OCI-LY7 (cell line): ENCODE data around the gene TTI1. TPM values are rescaled to one million over a fixed set of nuclear protein-coding genes. Genes with fewer than 3 reads are reported as not detected.

Experiments used
- BruUV-seq: library from RNA; stranded (reverse); fragments of 400-500 nt; replicated peaks from 2 replicates; lab custom pipeline; 2021; lab: Mats Ljungman, UMichigan
- CTCF ChIA-PET: fragments of 300-600 bp; sonication (Branson Sonifier 250); formaldehyde crosslinking; loops from one replicate; lab custom pipeline; 2022; ENCODE audit warnings: antibody characterized with exemption; ENCODE audit not compliant: unreplicated experiment; lab: Charles Lee
- POLR2A ChIA-PET: fragments of 300-600 bp; sonication (Branson Sonifier 250); formaldehyde crosslinking; loops from one replicate; lab custom pipeline; 2022; ENCODE audit warnings: antibody characterized with exemption; lab: Charles Lee
- DNase-seq: peaks from one replicate; pipeline ENCODE4 v3.0.0-alpha.2; 2015; ENCODE audit warnings: low spot score
- H2AFZ ChIP-seq: fragments of 200-600 bp; sonication (generic), shearing (Covaris generic); 2 replicates; pipeline ENCODE4 v1.6.1; 2014; ENCODE audit warnings: mild to moderate bottlenecking, antibody characterized with exemption, low read length, moderate library complexity
- H3K27ac ChIP-seq: fragments of 200-600 bp; sonication (generic); 2 replicates; pipeline ENCODE4 v1.5.1; 2014; ENCODE audit warnings: mixed run types, low read depth, mild to moderate bottlenecking, moderate library complexity, low read length, inconsistent platforms; ENCODE audit not compliant: poor library complexity, severe bottlenecking
- H3K36me3 ChIP-seq: fragments of 200-600 bp; sonication (generic); 2 replicates; pipeline ENCODE4 v1.6.1; 2014; ENCODE audit warnings: mild to moderate bottlenecking, antibody characterized with exemption, low read length, moderate library complexity, mixed read lengths; ENCODE audit not compliant: insufficient read depth
- H3K4me1 ChIP-seq: fragments of 200-600 bp; sonication (generic); 2 replicates; pipeline ENCODE4 v1.5.1; 2014; ENCODE audit warnings: mild to moderate bottlenecking, low read length; ENCODE audit not compliant: insufficient read depth, poor library complexity, severe bottlenecking
- H3K4me2 ChIP-seq: fragments of 200-600 bp; sonication (generic); 2 replicates; pipeline ENCODE4 v1.6.1; 2014; ENCODE audit warnings: mild to moderate bottlenecking, low read length
- H3K4me3 ChIP-seq: fragments of 200-600 bp; sonication (generic); 2 replicates; pipeline ENCODE4 v1.5.1; 2014; ENCODE audit warnings: mild to moderate bottlenecking, low read depth, low read length; ENCODE audit not compliant: poor library complexity, severe bottlenecking
- H3K79me2 ChIP-seq: fragments of 200-600 bp; sonication (generic); 2 replicates; pipeline ENCODE4 v1.6.1; 2016; ENCODE audit warnings: low read depth, mild to moderate bottlenecking, low read length, moderate library complexity, mixed read lengths; ENCODE audit not compliant: insufficient read depth
- H3K9me2 ChIP-seq: fragments of 200-600 bp; sonication (generic); 2 replicates; pipeline ENCODE4 v1.6.1; 2016; ENCODE audit warnings: mild to moderate bottlenecking, low read length, mixed read lengths; ENCODE audit not compliant: insufficient read depth
- H3K9me3 ChIP-seq: fragments of 200-600 bp; sonication (generic); 2 replicates; pipeline ENCODE4 v1.6.1; 2014; ENCODE audit warnings: mild to moderate bottlenecking, mixed run types, low read length, mixed read lengths
- H4K20me1 ChIP-seq: fragments of 200-600 bp; sonication (generic); 2 replicates; pipeline ENCODE4 v1.6.1; 2014; ENCODE audit warnings: mild to moderate bottlenecking, antibody characterized with exemption, low read length, moderate library complexity, mixed read lengths; ENCODE audit not compliant: insufficient read depth
- CTCF ChIP-seq: fragments of 200-600 bp; sonication (generic); conservative IDR thresholded peaks from 2 replicates; pipeline ENCODE4 v1.5.1; 2014; ENCODE audit warnings: mild to moderate bottlenecking, antibody characterized with exemption, low read length, moderate library complexity, mixed read lengths
- EZH2phosphoT487 ChIP-seq: fragments of 200-600 bp; sonication (generic); IDR thresholded peaks from 2 replicates; pipeline ENCODE4 v1.6.1; 2018; ENCODE audit warnings: low read depth, borderline replicate concordance, mild to moderate bottlenecking, mixed run types, antibody characterized with exemption, low read length, moderate library complexity, mixed read lengths
- intact Hi-C: fragments of 100-400 bp; cut with micrococcal nuclease; formaldehyde crosslinking; loops from one replicate; pipeline ENCODE4 v1.10.0; 2022; ENCODE audit not compliant: unreplicated experiment
- total RNA-seq, 2 experiments: library from RNA; depleted of rRNA in 1 of 2; stranded (reverse); fragments of >200 nt in 1 of 2; shearing (Covaris generic) in 1 of 2; gene quantifications; 2 replicates each; pipeline ENCODE4 v1.2.3, GENCODE V29; 2014 to 2022

TTI1 gene
- total RNA-seq, 2 experiments from 2014 or later: 22.4 to 28.7 TPM

DNA sequence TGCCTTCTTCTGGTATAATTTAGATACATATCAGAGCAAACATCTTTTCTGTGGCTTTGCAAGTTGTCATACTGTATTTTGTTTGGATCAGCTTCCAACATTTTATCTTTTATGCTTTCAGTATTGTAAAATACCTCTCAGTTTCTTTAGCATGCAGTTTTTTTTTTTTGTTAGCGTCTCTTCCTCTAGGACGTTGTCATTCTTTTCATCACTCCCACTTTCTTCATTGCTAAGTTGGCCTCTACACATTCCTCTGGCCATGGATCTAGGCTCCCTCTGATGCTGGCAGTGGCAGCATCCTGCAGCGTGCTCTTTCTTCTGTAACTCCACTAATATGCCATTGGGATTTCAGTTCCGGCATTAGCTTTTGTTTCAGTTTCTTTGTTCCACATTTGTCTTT, 22.0 kb upstream of the TTI1 start:
- TF ChIP-seq EZH2phosphoT487: no peak
- TF ChIP-seq CTCF: no peak
- Histone ChIP-seq H3K36me3 (peaks cover 88% of the 10 kb centered on the region), H4K20me1 (peaks cover 5% of the 10 kb centered on the region; the same call in 1 of the 2 replicates), H3K4me1 (peaks cover 5% of the 10 kb centered on the region), H3K4me3 (no peak overlapping the region), H2AFZ (no peak overlapping the region), H3K9me2 (no peaks in the 10 kb centered on the region), H3K4me2 (no peak overlapping the region), H3K27ac (no peak overlapping the region), H3K79me2 (peaks cover 27% of the 10 kb centered on the region), H3K9me3 (no peaks in the 10 kb centered on the region)
- CTCF ChIA-PET: no interaction called here
- no TSS peak for BruUV-seq
- POLR2A ChIA-PET: no interaction called here
- intact Hi-C loops: no loop called here
- DNase-seq: no peak

DNA sequence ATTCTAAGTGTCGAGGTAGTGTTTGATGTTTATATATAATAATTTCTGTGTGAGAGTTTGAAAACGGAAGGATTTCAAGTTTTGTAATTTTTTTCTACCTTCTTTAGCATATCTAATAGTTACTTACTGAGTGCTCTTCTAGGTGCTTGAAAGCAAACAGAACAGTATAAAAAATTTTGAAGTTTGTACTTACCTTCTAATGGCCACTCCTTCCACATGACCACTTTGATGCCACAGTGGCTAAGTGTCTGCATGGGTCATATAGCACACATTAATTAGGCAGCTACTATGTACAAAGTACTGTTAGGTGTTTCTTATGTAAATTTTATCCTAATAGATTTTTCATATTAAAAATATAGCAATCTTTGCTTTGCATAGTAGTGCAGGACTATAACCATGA, 21.4 kb upstream of the TTI1 start:
- no peak for TF ChIP-seq EZH2phosphoT487
- no peak for TF ChIP-seq CTCF
- no peak overlapping the region for H3K4me2 ChIP-seq
- intact Hi-C loops: no loop called here
- ChIA-PET POLR2A (no interaction called here), CTCF (no interaction called here)
- H3K4me1 ChIP-seq: peaks cover 5% of the 10 kb centered on the region
- H3K79me2 ChIP-seq: peaks cover 28% of the 10 kb centered on the region
- peaks cover 88% of the 10 kb centered on the region for H3K36me3 ChIP-seq
- H3K4me3 ChIP-seq: no peak overlapping the region
- H4K20me1 ChIP-seq: peaks cover 6% of the 10 kb centered on the region; the same call in 1 of the 2 replicates
- no peaks in the 10 kb centered on the region for H3K9me2 ChIP-seq
- no peaks in the 10 kb centered on the region for H3K9me3 ChIP-seq
- DNase-seq: no peak
- no peak overlapping the region for H3K27ac ChIP-seq
- H2AFZ ChIP-seq: no peak overlapping the region
- no TSS peak for BruUV-seq

DNA sequence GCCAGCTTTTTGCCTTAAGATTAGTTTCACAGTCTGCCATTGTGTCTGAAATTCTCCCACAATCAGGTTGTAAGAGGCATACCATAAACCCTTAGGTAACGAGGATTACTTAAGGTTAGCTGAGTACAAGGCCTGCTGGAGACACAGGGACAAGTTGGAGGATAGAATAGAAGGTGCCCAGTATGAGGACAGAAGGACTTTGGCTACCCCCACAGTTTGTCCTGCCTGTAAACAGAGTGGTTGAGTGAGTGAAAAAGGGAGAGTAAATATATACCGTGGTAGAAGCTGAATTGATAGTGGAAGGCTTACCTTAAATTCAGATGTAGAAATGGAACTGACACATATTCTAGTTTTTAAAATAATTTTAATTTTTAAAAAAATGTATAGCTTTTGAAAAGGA, 19.6 kb upstream of the TTI1 start:
- ChIA-PET POLR2A (interaction anchor here (0.7 to 1.1 kb wide), 2 partner anchors 22 to 25 kb away, joined by 3 to 5 read pairs; no protein-coding TSS in a partner anchor), CTCF (no interaction called here)
- H3K4me3 ChIP-seq: no peak overlapping the region
- no peak overlapping the region for H3K27ac ChIP-seq
- intact Hi-C loops: no loop called here
- H3K79me2 ChIP-seq: peaks cover 32% of the 10 kb centered on the region
- no peaks in the 10 kb centered on the region for H3K9me2 ChIP-seq
- no peak overlapping the region for H3K4me2 ChIP-seq
- H3K36me3 ChIP-seq: peaks cover 85% of the 10 kb centered on the region
- H2AFZ ChIP-seq: no peak overlapping the region
- peaks cover 10% of the 10 kb centered on the region; the same call in 1 of the 2 replicates for H4K20me1 ChIP-seq
- DNase-seq: no peak
- TF ChIP-seq EZH2phosphoT487 (no peak), CTCF (no peak)
- no TSS peak for BruUV-seq
- H3K9me3 ChIP-seq: no peaks in the 10 kb centered on the region
- peaks cover 5% of the 10 kb centered on the region for H3K4me1 ChIP-seq
